HG03135 (cell line): ENCODE results near the gene LAMTOR2.

Source experiments
- ATAC-seq: cut with Tn5 transposase; IDR thresholded peaks from one replicate; pipeline ENCODE4 v1.9.1; 2021; ENCODE audit warnings: mild to moderate bottlenecking, moderate library complexity; ENCODE audit not compliant: unreplicated experiment

The LAMTOR2 gene

GRCh38 chr1:156096640-156097391 lies 42.2 kb downstream of the LAMTOR2 start:
- ATAC-seq, result peak; percentile 62

GRCh38 chr1:156097499-156098178 lies 43.1 kb downstream of the LAMTOR2 start:
- no peak for ATAC-seq

- no peak for ATAC-seq
These were observed 44.2 kb downstream of the LAMTOR2 start for GRCh38 chr1:156098784-156099183.

GRCh38 chr1:156099282-156099681 lies 44.7 kb downstream of the LAMTOR2 start:
- no peak for ATAC-seq

GRCh38 chr1:156100205-156100995 lies 45.8 kb downstream of the LAMTOR2 start:
- no peak for ATAC-seq

- no peak for ATAC-seq
These were observed 47.3 kb downstream of the LAMTOR2 start for GRCh38 chr1:156101880-156102279.

- no peak for ATAC-seq
These were observed 48.3 kb downstream of the LAMTOR2 start for GRCh38 chr1:156102633-156103511.

- ATAC-seq, result no peak
These were observed 49.0 kb downstream of the LAMTOR2 start for GRCh38 chr1:156103521-156103947.

GRCh38 chr1:156104065-156104810 lies 49.7 kb downstream of the LAMTOR2 start:
- ATAC-seq, result no peak

- no peak for ATAC-seq
These were observed 50.6 kb downstream of the LAMTOR2 start for GRCh38 chr1:156104861-156105832.

- ATAC-seq, result no peak
These were observed 52.3 kb downstream of the LAMTOR2 start for GRCh38 chr1:156106624-156107488.

GRCh38 chr1:156108057-156108456 lies 53.5 kb downstream of the LAMTOR2 start:
- ATAC-seq, result no peak
